H1 (cell line): ENCODE results near the gene DRAM2. TPM values are rescaled to one million over a fixed set of nuclear protein-coding genes. Genes with fewer than 3 reads are reported as not detected.

Experiments used
- EZH2 ChIP-seq: fragments of 200-600 bp; sonication (generic); IDR thresholded peaks from 2 replicates; pipeline ENCODE4 v1.7.1; 2012; ENCODE audit warnings: low read depth, mild to moderate bottlenecking, moderate library complexity, low read length, inconsistent platforms; ENCODE audit not compliant: severe bottlenecking
- KDM4A ChIP-seq: IDR thresholded peaks from one replicate; pipeline ENCODE4 v1.7.1; 2012; ENCODE audit warnings: low read depth, mild to moderate bottlenecking, moderate library complexity, low read length, inconsistent platforms; ENCODE audit not compliant: severe bottlenecking
- RAD21 ChIP-seq, 2 experiments: IDR thresholded peaks in 1 of 2; conservative IDR thresholded peaks in 1 of 2; 2 replicates each; pipeline ENCODE4 v1.6.1; 2011; ENCODE audit warnings: low read depth in 2 of 2, low read length in 2 of 2, improper control_type of control experiment in 1 of 2, inconsistent platforms in 1 of 2, mild to moderate bottlenecking in 1 of 2, moderate library complexity in 1 of 2
- SP4 ChIP-seq: IDR thresholded peaks from 2 replicates; pipeline ENCODE4 v1.6.1; 2012; ENCODE audit warnings: low read length, inconsistent platforms
- TBP ChIP-seq: IDR thresholded peaks from 2 replicates; pipeline ENCODE4 v1.6.1; 2011; ENCODE audit warnings: low read depth, low read length, improper control_type of control experiment
- polyA plus RNA-seq, 7 experiments: library from polyadenylated mRNA; depleted of rRNA in 3 of 7; stranded (reverse) in 5 of 7; unstranded in 2 of 7; fragments of >200 nt in 5 of 7; fragments of 200-250 nt in 2 of 7; gene quantifications; 1 replicate in 5 of 7; 2 replicates in 1 of 7; 4 replicates in 1 of 7; pipeline versions ENCODE4 v1.2.1 to v1.2.3, GENCODE V29; 2011 to 2013; ENCODE audit warnings: missing spikeins in 2 of 7, mixed read lengths in 2 of 7
- total RNA-seq: library from RNA; stranded (reverse); fragmentation: NEBNext Ultra II Directional; extraction: Animal tissue kit (Norgen Biotek cat#: 25700); gene quantifications from 2 replicates; pipeline ENCODE4 v1.2.1, GENCODE V29; 2021

The DRAM2 gene
- total and polyA plus RNA-seq, 2 of the 8 experiments (the other 6 are each of a cell fraction or from before 2014, with no cell fraction given): 35.2 to 68.2 TPM

DNA sequence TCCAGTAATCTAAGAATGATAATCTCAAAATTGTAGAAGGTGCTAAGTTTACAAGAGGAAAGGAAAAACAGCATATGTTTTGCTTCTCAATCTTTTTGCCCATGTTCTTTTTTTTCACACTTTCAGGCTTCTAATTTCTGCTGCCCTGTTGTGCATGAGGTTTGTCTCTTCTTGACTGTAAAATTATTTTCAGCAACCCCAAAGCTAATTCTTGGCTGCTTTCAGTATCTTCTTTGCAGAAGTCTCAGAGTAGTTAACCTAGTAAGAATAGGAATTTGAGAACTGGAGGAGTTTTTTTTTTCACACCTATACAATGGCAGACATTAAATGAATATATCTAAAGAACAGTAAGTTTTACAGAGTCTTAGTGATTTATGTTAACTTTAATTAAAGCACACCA lies 34.2 kb upstream of the DRAM2 start (continued):
- no peak for TF ChIP-seq EZH2
- TF ChIP-seq KDM4A: no peak
- TF ChIP-seq RAD21 (IDR thresholded peaks at IDR 0.05 in 1 of 2, conservative IDR thresholded peaks at IDR 0.05 in 1 of 2; ENCODE audit: low read depth in 2 of 2, low read length in 2 of 2): no peak
- TF ChIP-seq TBP: no peak
- TF ChIP-seq SP4: no peak
